SK-N-SH treated with all-trans-retinoic acid at 6 μM for 48 hours (cell line): ENCODE results near the gene MS4A6E.

ENCODE experiments used
- ATAC-seq: fragments of 200-7000 bp; cut with Tn5 transposase; 3 replicates; pipeline ENCODE4 v1.9.1; 2020; ENCODE audit warnings: mild to moderate bottlenecking, moderate library complexity
- ARNTL ChIP-seq: fragments of 450-650 bp; formaldehyde crosslinking; IDR thresholded peaks from 2 replicates; pipeline ENCODE4 v1.5.0; 2020; ENCODE audit warnings: low read depth, mild to moderate bottlenecking, moderate library complexity, borderline replicate concordance
- BACH2 ChIP-seq: fragments of 250-450 bp; sonication (Bioruptor Pico); IDR thresholded peaks from 2 replicates; pipeline ENCODE4 v1.9.0; 2021; ENCODE audit warnings: mild to moderate bottlenecking, borderline replicate concordance
- CSDC2 ChIP-seq: fragments of 250-450 bp; sonication (Bioruptor Pico); IDR thresholded peaks from 2 replicates; pipeline ENCODE4 v1.5.0; 2020; ENCODE audit warnings: mild to moderate bottlenecking, moderate library complexity
- ESRRG ChIP-seq: fragments of 250-450 bp; sonication (Bioruptor Pico); IDR thresholded peaks from 2 replicates; pipeline ENCODE4 v1.6.1; 2021; ENCODE audit warnings: mild to moderate bottlenecking
- GLIS3 ChIP-seq: fragments of 250-450 bp; sonication (Bioruptor Pico); IDR thresholded peaks from 2 replicates; pipeline ENCODE4 v1.5.0; 2020; ENCODE audit warnings: mild to moderate bottlenecking, moderate library complexity
- ISL1 ChIP-seq: fragments of 250-450 bp; sonication (Bioruptor Pico); IDR thresholded peaks from 2 replicates; pipeline ENCODE4 v2.1.2; 2022; ENCODE audit warnings: mild to moderate bottlenecking, moderate library complexity
- OSR1 ChIP-seq: fragments of 250-450 bp; sonication (Bioruptor Pico); IDR thresholded peaks from 2 replicates; pipeline ENCODE4 v1.8.0; 2022; ENCODE audit warnings: moderate library complexity, mild to moderate bottlenecking, inconsistent platforms
- PPARA ChIP-seq: fragments of 250-450 bp; sonication (Bioruptor Pico); IDR thresholded peaks from 2 replicates; pipeline ENCODE4 v1.5.0; 2020; ENCODE audit warnings: mild to moderate bottlenecking, borderline replicate concordance
- RARB ChIP-seq: fragments of 250-450 bp; sonication (Bioruptor Pico); IDR thresholded peaks from 2 replicates; pipeline ENCODE4 v1.8.0; 2021; ENCODE audit warnings: mild to moderate bottlenecking, moderate library complexity
- SNAI2 ChIP-seq: fragments of 250-450 bp; sonication (Bioruptor Pico); IDR thresholded peaks from 2 replicates; pipeline ENCODE4 v1.5.0; 2020; ENCODE audit warnings: mild to moderate bottlenecking, moderate library complexity
- TCF4 ChIP-seq: fragments of 250-450 bp; sonication (Bioruptor Pico); IDR thresholded peaks from 2 replicates; pipeline ENCODE4 v1.8.0; 2021; ENCODE audit warnings: mild to moderate bottlenecking, moderate library complexity, borderline replicate concordance
- TOX ChIP-seq: fragments of 250-450 bp; sonication (Bioruptor Pico); IDR thresholded peaks from 2 replicates; pipeline ENCODE4 v1.8.0; 2021; ENCODE audit warnings: mild to moderate bottlenecking, moderate library complexity, borderline replicate concordance
- ZC3H10 ChIP-seq: fragments of 250-450 bp; sonication (Bioruptor Pico); IDR thresholded peaks from 2 replicates; pipeline ENCODE4 v1.5.1; 2021; ENCODE audit warnings: mild to moderate bottlenecking, moderate library complexity
- ZFP3 ChIP-seq: fragments of 250-450 bp; sonication (Bioruptor Pico); IDR thresholded peaks from 2 replicates; pipeline ENCODE4 v1.5.0; 2020; ENCODE audit warnings: mild to moderate bottlenecking, moderate library complexity
- ZFP30 ChIP-seq: fragments of 450-650 bp; formaldehyde crosslinking; IDR thresholded peaks from 2 replicates; pipeline ENCODE4 v1.5.0; 2022; ENCODE audit warnings: mild to moderate bottlenecking, moderate library complexity
- ZNF70 ChIP-seq: fragments of 450-650 bp; formaldehyde crosslinking; IDR thresholded peaks from 2 replicates; pipeline ENCODE4 v1.5.0; 2020; ENCODE audit warnings: mild to moderate bottlenecking, moderate library complexity
- ZNF8 ChIP-seq: fragments of 450-650 bp; formaldehyde crosslinking; IDR thresholded peaks from 2 replicates; pipeline ENCODE4 v1.5.0; 2020; ENCODE audit warnings: mild to moderate bottlenecking, moderate library complexity
- TF ChIP-seq, protein P1 (sequence below): fragments of 250-450 bp; sonication (Bioruptor Pico); IDR thresholded peaks from 2 replicates; pipeline ENCODE4 v1.8.0; 2021; ENCODE audit warnings: low read depth, mild to moderate bottlenecking, moderate library complexity, borderline replicate concordance
- TF ChIP-seq, protein P2 (sequence below): fragments of 250-450 bp; sonication (Bioruptor Pico); IDR thresholded peaks from 2 replicates; pipeline ENCODE4 v1.5.1; 2021; ENCODE audit warnings: mild to moderate bottlenecking, moderate library complexity
- TF ChIP-seq, protein P3 (sequence below): fragments of 250-450 bp; sonication (Bioruptor Pico); IDR thresholded peaks from 2 replicates; pipeline ENCODE4 v1.5.0; 2020; ENCODE audit warnings: mild to moderate bottlenecking, moderate library complexity

MS4A6E gene, protein sequence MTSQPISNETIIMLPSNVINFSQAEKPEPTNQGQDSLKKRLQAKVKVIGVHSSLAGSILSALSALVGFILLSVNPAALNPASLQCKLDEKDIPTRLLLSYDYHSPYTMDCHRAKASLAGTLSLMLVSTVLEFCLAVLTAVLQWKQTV

DNA sequence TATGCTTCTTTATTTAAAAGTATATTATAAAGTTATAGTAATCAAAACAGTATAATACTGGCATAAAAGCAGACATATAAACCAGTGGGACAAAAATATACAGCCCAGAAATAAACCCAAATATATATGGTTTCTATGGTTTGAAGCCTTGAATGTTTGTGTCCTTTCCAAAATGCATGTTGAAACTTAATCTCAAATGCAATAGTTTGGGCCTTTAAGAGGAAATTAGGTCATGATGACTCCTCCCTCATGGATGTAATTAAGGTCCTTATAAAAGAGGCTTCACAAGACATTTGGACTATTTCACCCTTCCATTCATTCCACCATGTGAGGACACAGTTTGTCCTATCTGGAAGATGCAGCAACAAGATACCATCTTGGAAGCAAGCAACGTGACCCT is at the start of gene MS4A6E:
TSS of gene MS4A6E (plus strand) at position 301 of the 400 bp plus-strand sequence. CDS start 7,641 bp downstream, outside the sequence.
- TF ChIP-seq, protein P1, sequence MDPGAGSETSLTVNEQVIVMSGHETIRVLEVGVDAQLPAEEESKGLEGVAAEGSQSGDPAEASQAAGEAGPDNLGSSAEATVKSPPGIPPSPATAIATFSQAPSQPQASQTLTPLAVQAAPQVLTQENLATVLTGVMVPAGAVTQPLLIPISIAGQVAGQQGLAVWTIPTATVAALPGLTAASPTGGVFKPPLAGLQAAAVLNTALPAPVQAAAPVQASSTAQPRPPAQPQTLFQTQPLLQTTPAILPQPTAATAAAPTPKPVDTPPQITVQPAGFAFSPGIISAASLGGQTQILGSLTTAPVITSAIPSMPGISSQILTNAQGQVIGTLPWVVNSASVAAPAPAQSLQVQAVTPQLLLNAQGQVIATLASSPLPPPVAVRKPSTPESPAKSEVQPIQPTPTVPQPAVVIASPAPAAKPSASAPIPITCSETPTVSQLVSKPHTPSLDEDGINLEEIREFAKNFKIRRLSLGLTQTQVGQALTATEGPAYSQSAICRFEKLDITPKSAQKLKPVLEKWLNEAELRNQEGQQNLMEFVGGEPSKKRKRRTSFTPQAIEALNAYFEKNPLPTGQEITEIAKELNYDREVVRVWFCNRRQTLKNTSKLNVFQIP (CRISPR knock-in tag): no peak
- TF ChIP-seq, protein P2, sequence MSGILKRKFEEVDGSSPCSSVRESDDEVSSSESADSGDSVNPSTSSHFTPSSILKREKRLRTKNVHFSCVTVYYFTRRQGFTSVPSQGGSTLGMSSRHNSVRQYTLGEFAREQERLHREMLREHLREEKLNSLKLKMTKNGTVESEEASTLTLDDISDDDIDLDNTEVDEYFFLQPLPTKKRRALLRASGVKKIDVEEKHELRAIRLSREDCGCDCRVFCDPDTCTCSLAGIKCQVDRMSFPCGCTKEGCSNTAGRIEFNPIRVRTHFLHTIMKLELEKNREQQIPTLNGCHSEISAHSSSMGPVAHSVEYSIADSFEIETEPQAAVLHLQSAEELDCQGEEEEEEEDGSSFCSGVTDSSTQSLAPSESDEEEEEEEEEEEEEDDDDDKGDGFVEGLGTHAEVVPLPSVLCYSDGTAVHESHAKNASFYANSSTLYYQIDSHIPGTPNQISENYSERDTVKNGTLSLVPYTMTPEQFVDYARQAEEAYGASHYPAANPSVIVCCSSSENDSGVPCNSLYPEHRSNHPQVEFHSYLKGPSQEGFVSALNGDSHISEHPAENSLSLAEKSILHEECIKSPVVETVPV: no peak
- TF ChIP-seq ESRRG (CRISPR knock-in tag) (no peak), ZFP30 (CRISPR knock-in tag) (no peak), OSR1 (CRISPR knock-in tag) (no peak), ZNF8 (no peak), ZFP3 (no peak)
- ATAC-seq: no peak

DNA sequence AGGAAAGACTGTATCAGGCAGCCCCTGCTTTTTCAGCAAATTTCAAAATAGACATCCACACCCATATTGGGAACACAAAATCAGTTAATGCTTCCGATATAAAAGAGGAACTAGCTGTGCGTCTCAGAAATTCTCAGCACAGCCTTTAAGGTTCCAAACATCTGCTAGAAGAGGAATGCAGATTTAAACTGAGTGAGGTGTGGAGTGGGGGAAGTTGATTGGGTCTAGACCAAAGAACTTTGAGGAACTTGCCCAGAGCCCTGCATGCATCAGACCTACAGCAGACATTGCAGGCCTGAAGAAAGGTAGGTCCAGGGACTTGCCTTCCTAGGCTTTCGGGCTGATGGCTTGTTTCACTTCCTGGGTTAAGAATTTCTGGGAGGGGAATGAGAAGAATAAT is 46.6 kb upstream of the MS4A6E start, which contains the start of gene MS4A4A:
TSS of gene MS4A4A (plus strand) at position 255 of the 400 bp plus-strand sequence. CDS start at position 265, 10 bp downstream.
- TF ChIP-seq ZFP3 (no peak), ESRRG (CRISPR knock-in tag) (no peak), GLIS3 (CRISPR knock-in tag) (no peak), TOX (CRISPR knock-in tag) (no peak), BACH2 (CRISPR knock-in tag) (no peak), SNAI2 (CRISPR knock-in tag) (no peak), ZNF8 (no peak), ZC3H10 (no peak), ZNF70 (CRISPR knock-in tag) (no peak), CSDC2 (CRISPR knock-in tag) (no peak), RARB (CRISPR knock-in tag) (no peak), PPARA (CRISPR knock-in tag) (no peak), ARNTL (CRISPR knock-in tag) (no peak), ISL1 (CRISPR knock-in tag) (no peak), ZFP30 (CRISPR knock-in tag) (no peak), TCF4 (no peak)
- TF ChIP-seq, protein P2: no peak
- TF ChIP-seq, protein P1 (CRISPR knock-in tag): no peak
- TF ChIP-seq, protein P3, sequence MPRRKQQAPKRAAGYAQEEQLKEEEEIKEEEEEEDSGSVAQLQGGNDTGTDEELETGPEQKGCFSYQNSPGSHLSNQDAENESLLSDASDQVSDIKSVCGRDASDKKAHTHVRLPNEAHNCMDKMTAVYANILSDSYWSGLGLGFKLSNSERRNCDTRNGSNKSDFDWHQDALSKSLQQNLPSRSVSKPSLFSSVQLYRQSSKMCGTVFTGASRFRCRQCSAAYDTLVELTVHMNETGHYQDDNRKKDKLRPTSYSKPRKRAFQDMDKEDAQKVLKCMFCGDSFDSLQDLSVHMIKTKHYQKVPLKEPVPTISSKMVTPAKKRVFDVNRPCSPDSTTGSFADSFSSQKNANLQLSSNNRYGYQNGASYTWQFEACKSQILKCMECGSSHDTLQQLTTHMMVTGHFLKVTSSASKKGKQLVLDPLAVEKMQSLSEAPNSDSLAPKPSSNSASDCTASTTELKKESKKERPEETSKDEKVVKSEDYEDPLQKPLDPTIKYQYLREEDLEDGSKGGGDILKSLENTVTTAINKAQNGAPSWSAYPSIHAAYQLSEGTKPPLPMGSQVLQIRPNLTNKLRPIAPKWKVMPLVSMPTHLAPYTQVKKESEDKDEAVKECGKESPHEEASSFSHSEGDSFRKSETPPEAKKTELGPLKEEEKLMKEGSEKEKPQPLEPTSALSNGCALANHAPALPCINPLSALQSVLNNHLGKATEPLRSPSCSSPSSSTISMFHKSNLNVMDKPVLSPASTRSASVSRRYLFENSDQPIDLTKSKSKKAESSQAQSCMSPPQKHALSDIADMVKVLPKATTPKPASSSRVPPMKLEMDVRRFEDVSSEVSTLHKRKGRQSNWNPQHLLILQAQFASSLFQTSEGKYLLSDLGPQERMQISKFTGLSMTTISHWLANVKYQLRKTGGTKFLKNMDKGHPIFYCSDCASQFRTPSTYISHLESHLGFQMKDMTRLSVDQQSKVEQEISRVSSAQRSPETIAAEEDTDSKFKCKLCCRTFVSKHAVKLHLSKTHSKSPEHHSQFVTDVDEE (CRISPR knock-in tag): no peak
- no peak for ATAC-seq

DNA sequence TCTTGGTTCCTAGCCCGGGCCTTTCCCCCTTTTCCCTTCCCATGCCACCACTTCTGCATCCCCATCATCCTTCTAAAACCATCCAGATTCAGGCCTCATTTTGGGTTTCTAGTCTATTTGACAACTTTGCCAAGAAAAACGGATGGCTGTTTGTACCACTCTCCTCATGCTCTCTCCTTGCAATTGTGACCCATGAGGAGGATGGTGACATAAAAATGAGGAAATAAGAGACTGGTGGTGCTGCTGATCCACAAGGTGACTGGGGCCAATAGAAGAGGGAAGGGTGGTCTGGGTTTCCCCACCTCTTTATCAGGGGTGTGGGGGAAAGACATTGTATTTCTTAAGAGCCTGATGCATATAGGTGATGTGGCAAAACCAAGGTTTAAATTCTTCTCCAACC is 45.6 kb upstream of the MS4A6E start:
- no peak for ATAC-seq
- TF ChIP-seq TCF4 (no peak), ZNF70 (CRISPR knock-in tag) (no peak)
- TF ChIP-seq, protein P2: no peak
- TF ChIP-seq, protein P3 (CRISPR knock-in tag): no peak
